ENCODE measurements around the gene TTI1.

- TF ChIP-seq CTCF (IDR thresholded peaks at IDR 0.05; ENCODE audit: insufficient read depth, low read depth, low read length) = no peak
- no peak for TF ChIP-seq EZH2 (IDR thresholded peaks at IDR 0.05; ENCODE audit: insufficient read depth, low read length)
Measured at GRCh38 chr20:38062890-38063289, 29.6 kb upstream of the TTI1 start.
